ENCODE results near the gene PML.

Gene PML

GRCh38 chr15:73987681-73988444 lies 6.7 kb upstream of the PML start:
- Histone ChIP-seq H3K36me3 (ENCODE audit: insufficient read depth, low read length) (no peaks in the 10 kb centered on the region), H3K4me3 (ENCODE audit: low read length) (no peak overlapping the region), H3K4me1 (ENCODE audit: insufficient read depth, low read length) (peaks cover 9% of the 10 kb centered on the region; the same call in 1 of the 2 replicates), H3K27me3 (ENCODE audit: insufficient read depth, low read length) (no peaks in the 10 kb centered on the region), H3K9ac (ENCODE audit: low read depth, low read length) (no peak overlapping the region), H3K9me3 (ENCODE audit: insufficient read depth, low read depth, low read length) (no peaks in the 10 kb centered on the region), H3K27ac (ENCODE audit: low read depth, low read length) (no peak overlapping the region)
- WGBS, result 83% methylated on average over 9 of the region's 9 CpGs

- H3K4me1 ChIP-seq (ENCODE audit: insufficient read depth, low read length), result peaks cover 9% of the 10 kb centered on the region; the same call in 1 of the 2 replicates
- no peak overlapping the region for H3K4me3 ChIP-seq (ENCODE audit: low read length)
- no peak overlapping the region for H3K9ac ChIP-seq (ENCODE audit: low read depth, low read length)
- H3K27ac ChIP-seq (ENCODE audit: low read depth, low read length), result no peak overlapping the region
- H3K27me3 ChIP-seq (ENCODE audit: insufficient read depth, low read length), result no peaks in the 10 kb centered on the region
- H3K36me3 ChIP-seq (ENCODE audit: insufficient read depth, low read length), result no peaks in the 10 kb centered on the region
- H3K9me3 ChIP-seq (ENCODE audit: insufficient read depth, low read depth, low read length), result no peaks in the 10 kb centered on the region
- WGBS, result 93% methylated on average over 13 of the region's 13 CpGs
These were observed 6.0 kb upstream of the PML start for GRCh38 chr15:73988445-73988969.

- Histone ChIP-seq H3K4me1 (ENCODE audit: insufficient read depth, low read length) (peaks cover 9% of the 10 kb centered on the region; the same call in 1 of the 2 replicates), H3K9ac (ENCODE audit: low read depth, low read length) (no peak overlapping the region), H3K36me3 (ENCODE audit: insufficient read depth, low read length) (no peaks in the 10 kb centered on the region), H3K4me3 (ENCODE audit: low read length) (no peak overlapping the region), H3K9me3 (ENCODE audit: insufficient read depth, low read depth, low read length) (no peaks in the 10 kb centered on the region), H3K27me3 (ENCODE audit: insufficient read depth, low read length) (no peaks in the 10 kb centered on the region), H3K27ac (ENCODE audit: low read depth, low read length) (no peak overlapping the region)
- WGBS, result 86% methylated on average over 9 of the region's 9 CpGs
These were observed 5.3 kb upstream of the PML start for GRCh38 chr15:73989001-73989798.

- H3K4me3 ChIP-seq (ENCODE audit: low read length), result no peak overlapping the region
- WGBS, result 93% methylated on average over 8 of the region's 9 CpGs
- no peaks in the 10 kb centered on the region for H3K9me3 ChIP-seq (ENCODE audit: insufficient read depth, low read depth, low read length)
- H3K36me3 ChIP-seq (ENCODE audit: insufficient read depth, low read length), result no peaks in the 10 kb centered on the region
- H3K9ac ChIP-seq (ENCODE audit: low read depth, low read length), result no peak overlapping the region
- no peak overlapping the region for H3K27ac ChIP-seq (ENCODE audit: low read depth, low read length)
- peaks cover 11% of the 10 kb centered on the region; the same call in 1 of the 2 replicates for H3K4me1 ChIP-seq (ENCODE audit: insufficient read depth, low read length)
- H3K27me3 ChIP-seq (ENCODE audit: insufficient read depth, low read length), result no peaks in the 10 kb centered on the region
These were observed 4.1 kb upstream of the PML start for GRCh38 chr15:73990250-73991005.

- Histone ChIP-seq H3K9ac (ENCODE audit: low read depth, low read length) (0 out of 2 replicates have a peak overlapping the region, but pooled peaks have one; percentile 41), H3K27ac (ENCODE audit: low read depth, low read length) (no peak overlapping the region)
These were observed 3.3 kb upstream of the PML start for GRCh38 chr15:73991260-73991659.

GRCh38 chr15:73991726-73992593 lies 2.6 kb upstream of the PML start, which contains the start of gene STOML1:
Gene STOML1 (minus strand): TSS chr15:73992295. CDS start chr15:73992223, 72 bp downstream.
- H3K27ac ChIP-seq (ENCODE audit: low read depth, low read length), result no peak within 1 kb of the TSS
- WGBS, result 2% methylated on average over 72 of the region's 72 CpGs
- H3K36me3 ChIP-seq (ENCODE audit: insufficient read depth, low read length), result no peaks in the 10 kb centered on the region

More at GRCh38 chr15:73991260-73991659, 3.3 kb upstream of the PML start:
- no peaks in the 10 kb centered on the region for H3K36me3 ChIP-seq (ENCODE audit: insufficient read depth, low read length)
- no peaks in the 10 kb centered on the region for H3K9me3 ChIP-seq (ENCODE audit: insufficient read depth, low read depth, low read length)
- peaks cover 13% of the 10 kb centered on the region; the same call in 1 of the 2 replicates for H3K4me1 ChIP-seq (ENCODE audit: insufficient read depth, low read length)
- 85% methylated on average over 5 of the region's 5 CpGs for WGBS
- peak overlapping the region; percentile 86 for H3K4me3 ChIP-seq (ENCODE audit: low read length)
- no peaks in the 10 kb centered on the region for H3K27me3 ChIP-seq (ENCODE audit: insufficient read depth, low read length)

GRCh38 chr15:73992594-73992898 lies 2.0 kb upstream of the PML start:
- H3K9me3 ChIP-seq (ENCODE audit: insufficient read depth, low read depth, low read length), result no peaks in the 10 kb centered on the region
- H3K4me3 ChIP-seq (ENCODE audit: low read length), result peak overlapping the region; percentile 16; the same call in 1 of the 2 replicates
- no peaks in the 10 kb centered on the region for H3K27me3 ChIP-seq (ENCODE audit: insufficient read depth, low read length)
- no peak overlapping the region for H3K27ac ChIP-seq (ENCODE audit: low read depth, low read length)
- 90% methylated on average over 5 of the region's 5 CpGs for WGBS
- peaks cover 13% of the 10 kb centered on the region; the same call in 1 of the 2 replicates for H3K4me1 ChIP-seq (ENCODE audit: insufficient read depth, low read length)
- no peak overlapping the region for H3K9ac ChIP-seq (ENCODE audit: low read depth, low read length)
- H3K36me3 ChIP-seq (ENCODE audit: insufficient read depth, low read length), result no peaks in the 10 kb centered on the region

More at GRCh38 chr15:73991726-73992593, 2.6 kb upstream of the PML start, which contains the start of gene STOML1:
- Histone ChIP-seq H3K4me1 (ENCODE audit: insufficient read depth, low read length) (peaks cover 13% of the 10 kb centered on the region; the same call in 1 of the 2 replicates), H3K4me3 (ENCODE audit: low read length) (peak within 1 kb of the TSS; percentile 86), H3K9ac (ENCODE audit: low read depth, low read length) (peak within 1 kb of the TSS; percentile 41; the same call in 1 of the 2 replicates), H3K9me3 (ENCODE audit: insufficient read depth, low read depth, low read length) (no peaks in the 10 kb centered on the region), H3K27me3 (ENCODE audit: insufficient read depth, low read length) (no peaks in the 10 kb centered on the region)

- Histone ChIP-seq H3K4me1 (ENCODE audit: insufficient read depth, low read length) (peaks cover 13% of the 10 kb centered on the region; the same call in 1 of the 2 replicates), H3K4me3 (ENCODE audit: low read length) (peak overlapping the region; percentile 88), H3K9me3 (ENCODE audit: insufficient read depth, low read depth, low read length) (no peaks in the 10 kb centered on the region), H3K36me3 (ENCODE audit: insufficient read depth, low read length) (peaks cover 6% of the 10 kb centered on the region), H3K9ac (ENCODE audit: low read depth, low read length) (no peak overlapping the region), H3K27ac (ENCODE audit: low read depth, low read length) (no peak overlapping the region), H3K27me3 (ENCODE audit: insufficient read depth, low read length) (no peaks in the 10 kb centered on the region)
- WGBS, result 95% methylated on average over 10 of the region's 10 CpGs
These were observed 1.1 kb upstream of the PML start for GRCh38 chr15:73993211-73993994.

GRCh38 chr15:73994912-73995622 lies 551 bp downstream of the PML start:
- Histone ChIP-seq H3K9ac (ENCODE audit: low read depth, low read length) (peak overlapping the region; percentile 81), H3K27me3 (ENCODE audit: insufficient read depth, low read length) (no peaks in the 10 kb centered on the region), H3K27ac (ENCODE audit: low read depth, low read length) (0 out of 2 replicates have a peak overlapping the region, but pooled peaks have one; percentile 52), H3K9me3 (ENCODE audit: insufficient read depth, low read depth, low read length) (no peaks in the 10 kb centered on the region), H3K36me3 (ENCODE audit: insufficient read depth, low read length) (peaks cover 18% of the 10 kb centered on the region), H3K4me1 (ENCODE audit: insufficient read depth, low read length) (peaks cover 13% of the 10 kb centered on the region; the same call in 1 of the 2 replicates), H3K4me3 (ENCODE audit: low read length) (peak overlapping the region; percentile 88)
- 7% methylated on average over 18 of the region's 18 CpGs for WGBS

All from HUES64 (cell line).